ENCODE measurements around the gene ZNF521. TPM values are rescaled to one million over a fixed set of nuclear protein-coding genes. Genes with fewer than 3 reads are reported as not detected.

ZNF521 gene
- total and polyA plus RNA-seq, 10 of the 15 experiments (the other 5 are each of a cell fraction or from before 2014, with no cell fraction given), result 0.02 to 0.05 (median 0.04) TPM; not detected in 6

DNA sequence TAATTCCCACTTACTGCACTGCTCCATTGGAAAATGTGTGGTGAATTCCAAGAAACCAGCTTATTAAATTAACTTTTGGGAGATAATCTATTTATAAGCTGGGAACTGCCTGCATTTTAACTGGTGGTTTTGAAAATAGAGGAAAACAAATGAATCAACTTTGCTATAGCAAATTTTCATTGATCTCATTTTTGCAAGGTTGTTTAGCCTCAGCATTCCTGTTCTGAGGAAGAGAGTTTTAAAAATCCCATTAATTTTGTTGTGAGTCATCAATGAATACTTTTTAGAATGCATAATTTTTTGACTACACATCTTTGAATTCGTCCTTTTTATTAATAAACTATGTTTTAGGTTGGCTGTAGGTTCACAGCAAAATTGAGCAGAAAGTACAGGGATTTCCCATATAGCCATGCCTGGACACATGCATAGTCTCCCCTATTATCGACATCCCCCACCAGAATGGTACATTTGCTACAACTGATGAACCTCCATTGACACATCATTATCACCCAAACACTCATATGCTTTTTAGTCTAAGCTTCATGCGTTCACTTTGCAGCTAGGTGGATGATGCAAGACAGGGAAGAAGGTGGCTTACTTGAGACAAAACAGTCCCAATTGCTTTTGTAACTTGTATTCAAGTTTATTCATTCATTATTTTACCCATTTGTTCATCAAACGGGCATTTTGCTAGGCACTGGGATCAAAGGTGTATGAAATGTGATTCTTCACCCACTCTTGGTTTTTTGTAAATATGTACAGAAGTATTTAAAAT is 106.9 kb downstream of the ZNF521 start (continued):
- TF ChIP-seq REST (IDR thresholded peaks at IDR 0.05; ENCODE audit: low read depth, low read length), result no peak
- TF ChIP-seq, protein P1, sequence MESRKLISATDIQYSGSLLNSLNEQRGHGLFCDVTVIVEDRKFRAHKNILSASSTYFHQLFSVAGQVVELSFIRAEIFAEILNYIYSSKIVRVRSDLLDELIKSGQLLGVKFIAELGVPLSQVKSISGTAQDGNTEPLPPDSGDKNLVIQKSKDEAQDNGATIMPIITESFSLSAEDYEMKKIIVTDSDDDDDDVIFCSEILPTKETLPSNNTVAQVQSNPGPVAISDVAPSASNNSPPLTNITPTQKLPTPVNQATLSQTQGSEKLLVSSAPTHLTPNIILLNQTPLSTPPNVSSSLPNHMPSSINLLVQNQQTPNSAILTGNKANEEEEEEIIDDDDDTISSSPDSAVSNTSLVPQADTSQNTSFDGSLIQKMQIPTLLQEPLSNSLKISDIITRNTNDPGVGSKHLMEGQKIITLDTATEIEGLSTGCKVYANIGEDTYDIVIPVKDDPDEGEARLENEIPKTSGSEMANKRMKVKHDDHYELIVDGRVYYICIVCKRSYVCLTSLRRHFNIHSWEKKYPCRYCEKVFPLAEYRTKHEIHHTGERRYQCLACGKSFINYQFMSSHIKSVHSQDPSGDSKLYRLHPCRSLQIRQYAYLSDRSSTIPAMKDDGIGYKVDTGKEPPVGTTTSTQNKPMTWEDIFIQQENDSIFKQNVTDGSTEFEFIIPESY (IDR thresholded peaks at IDR 0.05), result no peak
- no peak for TF ChIP-seq CBX5 (IDR thresholded peaks at IDR 0.05; ENCODE audit: low read depth)
- no peak for TF ChIP-seq GABPA (IDR thresholded peaks at IDR 0.05; ENCODE audit: low read depth)
- TF ChIP-seq ZNF592 (IDR thresholded peaks at IDR 0.05), result no peak
- TF ChIP-seq, protein P2, sequence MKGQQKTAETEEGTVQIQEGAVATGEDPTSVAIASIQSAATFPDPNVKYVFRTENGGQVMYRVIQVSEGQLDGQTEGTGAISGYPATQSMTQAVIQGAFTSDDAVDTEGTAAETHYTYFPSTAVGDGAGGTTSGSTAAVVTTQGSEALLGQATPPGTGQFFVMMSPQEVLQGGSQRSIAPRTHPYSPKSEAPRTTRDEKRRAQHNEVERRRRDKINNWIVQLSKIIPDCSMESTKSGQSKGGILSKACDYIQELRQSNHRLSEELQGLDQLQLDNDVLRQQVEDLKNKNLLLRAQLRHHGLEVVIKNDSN (IDR thresholded peaks at IDR 0.05; ENCODE audit: borderline replicate concordance, extremely low read length, insufficient read depth, low read depth, low read length), result no peak
